BE2C (cell line): ENCODE results near the gene MAGI2.

ENCODE experiments used
- DNase-seq: peaks from one replicate; pipeline ENCODE4 v3.0.0-alpha.2; 2020
- H3K27me3 ChIP-seq: fragments of 250-450 bp; sonication (Bioruptor Pico); 2 replicates; pipeline ENCODE4 v1.5.1; 2020; ENCODE audit warnings: mild to moderate bottlenecking
- H3K36me3 ChIP-seq: fragments of 250-450 bp; sonication (Bioruptor Pico); 2 replicates; pipeline ENCODE4 v1.5.1; 2020; ENCODE audit warnings: mild to moderate bottlenecking
- H3K4me1 ChIP-seq: fragments of 250-450 bp; sonication (Bioruptor Pico); 2 replicates; pipeline ENCODE4 v1.5.1; 2020
- H3K4me3 ChIP-seq: 2 replicates; pipeline ENCODE4 v1.5.1; 2011; ENCODE audit warnings: low read depth, low read length
- H3K9me3 ChIP-seq: fragments of 250-450 bp; sonication (Bioruptor Pico); 2 replicates; pipeline ENCODE4 v1.5.1; 2020
- TF ChIP-seq, protein P1 (sequence below): IDR thresholded peaks from 2 replicates; pipeline ENCODE4 v1.5.1; 2012; ENCODE audit warnings: mild to moderate bottlenecking, low read depth, low read length

MAGI2 gene

DNA sequence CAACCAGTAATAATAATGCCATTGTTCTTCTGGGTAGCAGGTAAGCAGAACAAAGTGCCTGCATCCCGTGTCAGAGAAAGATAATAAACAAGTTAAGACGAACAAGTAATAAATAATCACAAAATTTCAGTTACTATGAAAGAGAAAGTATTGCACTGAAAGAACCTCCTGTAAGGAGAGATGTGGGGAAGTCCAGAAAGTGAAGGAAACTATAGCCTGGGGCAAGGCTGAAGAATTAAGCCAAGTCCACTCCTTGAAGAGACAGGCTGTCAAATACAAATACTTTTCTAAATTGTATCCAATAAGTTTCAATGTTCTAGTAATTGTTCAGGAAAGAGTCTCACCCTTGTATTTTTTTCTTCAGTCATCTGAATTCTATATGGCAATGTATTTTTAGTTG lies 611.4 kb downstream of the MAGI2 start:
- TF ChIP-seq, protein P1, sequence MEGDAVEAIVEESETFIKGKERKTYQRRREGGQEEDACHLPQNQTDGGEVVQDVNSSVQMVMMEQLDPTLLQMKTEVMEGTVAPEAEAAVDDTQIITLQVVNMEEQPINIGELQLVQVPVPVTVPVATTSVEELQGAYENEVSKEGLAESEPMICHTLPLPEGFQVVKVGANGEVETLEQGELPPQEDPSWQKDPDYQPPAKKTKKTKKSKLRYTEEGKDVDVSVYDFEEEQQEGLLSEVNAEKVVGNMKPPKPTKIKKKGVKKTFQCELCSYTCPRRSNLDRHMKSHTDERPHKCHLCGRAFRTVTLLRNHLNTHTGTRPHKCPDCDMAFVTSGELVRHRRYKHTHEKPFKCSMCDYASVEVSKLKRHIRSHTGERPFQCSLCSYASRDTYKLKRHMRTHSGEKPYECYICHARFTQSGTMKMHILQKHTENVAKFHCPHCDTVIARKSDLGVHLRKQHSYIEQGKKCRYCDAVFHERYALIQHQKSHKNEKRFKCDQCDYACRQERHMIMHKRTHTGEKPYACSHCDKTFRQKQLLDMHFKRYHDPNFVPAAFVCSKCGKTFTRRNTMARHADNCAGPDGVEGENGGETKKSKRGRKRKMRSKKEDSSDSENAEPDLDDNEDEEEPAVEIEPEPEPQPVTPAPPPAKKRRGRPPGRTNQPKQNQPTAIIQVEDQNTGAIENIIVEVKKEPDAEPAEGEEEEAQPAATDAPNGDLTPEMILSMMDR = no peak
- Histone ChIP-seq H3K4me1 (no peaks in the 10 kb centered on the region), H3K27me3 (no peaks in the 10 kb centered on the region), H3K36me3 (no peaks in the 10 kb centered on the region), H3K4me3 (no peak overlapping the region), H3K9me3 (no peaks in the 10 kb centered on the region)
- no peak for DNase-seq

DNA sequence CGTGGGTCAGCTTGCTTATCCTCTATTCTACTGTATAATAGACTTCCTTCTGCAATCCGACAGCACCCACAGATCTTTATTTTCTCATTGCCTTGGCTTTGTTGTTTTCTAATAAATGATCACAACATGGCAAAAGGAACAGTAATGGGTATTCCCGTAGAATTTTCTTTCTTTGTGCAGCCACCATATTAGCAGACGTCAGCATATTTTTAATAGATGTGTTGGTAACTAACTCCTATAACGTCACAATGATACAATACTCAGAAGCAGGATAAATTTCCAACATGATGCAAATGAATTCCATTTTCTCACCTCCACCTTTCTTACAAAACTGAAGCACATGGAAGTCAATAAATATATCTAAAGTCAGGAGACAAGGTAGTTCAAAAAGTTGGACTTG lies 617.6 kb downstream of the MAGI2 start:
- Histone ChIP-seq H3K4me1 (no peaks in the 10 kb centered on the region), H3K27me3 (no peaks in the 10 kb centered on the region), H3K4me3 (no peak overlapping the region), H3K36me3 (no peaks in the 10 kb centered on the region), H3K9me3 (no peaks in the 10 kb centered on the region)
- TF ChIP-seq, protein P1 = no peak
- no peak for DNase-seq

DNA sequence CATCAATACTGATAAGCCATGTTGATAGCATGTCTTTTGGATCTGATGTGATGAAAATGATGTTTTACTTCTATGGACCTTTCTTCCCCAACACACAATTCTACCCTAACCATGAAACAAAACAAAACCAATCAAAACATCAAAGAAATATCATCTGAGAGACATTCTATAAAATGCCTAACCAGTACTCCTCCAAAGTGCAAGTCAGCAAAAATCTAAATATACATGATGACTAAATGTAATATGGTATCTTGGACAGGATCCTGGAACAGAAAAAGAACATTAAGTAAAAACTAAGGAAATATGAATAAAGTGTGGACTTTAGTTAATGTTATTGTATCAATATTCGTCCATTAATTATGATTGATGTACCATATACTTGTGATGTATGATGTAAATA lies 625.1 kb downstream of the MAGI2 start:
- no peaks in the 10 kb centered on the region for H3K27me3 ChIP-seq
- H3K4me1 ChIP-seq = no peaks in the 10 kb centered on the region
- TF ChIP-seq, protein P1 = no peak
- H3K9me3 ChIP-seq = no peaks in the 10 kb centered on the region
- H3K4me3 ChIP-seq = no peak overlapping the region
- DNase-seq = no peak
- no peaks in the 10 kb centered on the region for H3K36me3 ChIP-seq

DNA sequence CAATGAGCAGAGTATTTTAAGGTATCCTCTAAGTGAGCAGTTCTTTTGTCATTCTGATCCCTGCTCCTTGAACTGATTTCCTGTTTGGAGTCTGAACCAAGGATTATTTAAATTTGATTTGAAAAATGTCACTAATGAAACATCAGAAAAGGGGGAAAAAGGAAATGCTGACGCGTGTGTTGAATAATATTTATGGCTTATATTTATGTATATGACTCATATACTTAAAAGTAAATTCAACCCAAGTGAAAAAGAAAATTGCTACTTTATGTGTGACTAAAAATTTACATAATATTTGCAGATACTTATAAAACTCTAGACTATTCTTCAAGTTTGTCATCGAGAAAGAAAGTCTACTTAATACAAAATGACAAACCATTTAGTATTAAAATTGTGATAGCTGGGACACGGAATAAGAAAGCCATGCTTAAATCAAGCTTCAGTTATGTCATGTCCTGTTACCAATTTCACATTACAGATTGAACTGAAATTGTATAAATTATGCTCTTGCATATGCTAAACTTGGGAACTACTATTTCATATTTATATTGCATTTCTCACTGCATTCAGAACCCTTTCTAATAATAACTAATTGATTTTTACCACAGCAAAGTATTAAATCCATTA lies 649.9 kb downstream of the MAGI2 start:
- Histone ChIP-seq H3K27me3 (no peaks in the 10 kb centered on the region), H3K4me3 (no peak overlapping the region), H3K9me3 (no peaks in the 10 kb centered on the region), H3K4me1 (no peaks in the 10 kb centered on the region), H3K36me3 (no peaks in the 10 kb centered on the region)
- no peak for DNase-seq
- TF ChIP-seq, protein P1 = no peak

DNA sequence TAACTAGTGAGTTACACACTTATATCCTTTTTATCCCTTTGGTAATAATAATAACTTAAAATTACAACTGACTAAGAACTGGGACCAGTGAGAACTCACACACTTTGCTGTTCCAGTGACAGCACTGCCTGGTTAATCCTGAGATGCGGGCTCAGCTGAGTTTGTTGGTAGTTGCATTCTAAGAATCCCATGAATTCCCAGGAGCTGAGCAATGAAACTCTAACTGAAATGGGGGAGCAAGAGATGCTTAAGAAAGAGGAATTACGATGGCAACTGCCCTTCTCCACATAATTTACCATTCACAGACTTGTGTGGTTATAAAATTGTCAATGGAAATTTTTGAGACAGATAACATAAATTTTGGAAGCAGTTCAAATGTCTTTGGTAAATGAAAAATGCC lies 659.4 kb downstream of the MAGI2 start:
- Histone ChIP-seq H3K4me1 (no peaks in the 10 kb centered on the region), H3K4me3 (no peak overlapping the region), H3K36me3 (no peaks in the 10 kb centered on the region), H3K9me3 (no peaks in the 10 kb centered on the region), H3K27me3 (no peaks in the 10 kb centered on the region)
- DNase-seq = no peak
- TF ChIP-seq, protein P1 = no peak

DNA sequence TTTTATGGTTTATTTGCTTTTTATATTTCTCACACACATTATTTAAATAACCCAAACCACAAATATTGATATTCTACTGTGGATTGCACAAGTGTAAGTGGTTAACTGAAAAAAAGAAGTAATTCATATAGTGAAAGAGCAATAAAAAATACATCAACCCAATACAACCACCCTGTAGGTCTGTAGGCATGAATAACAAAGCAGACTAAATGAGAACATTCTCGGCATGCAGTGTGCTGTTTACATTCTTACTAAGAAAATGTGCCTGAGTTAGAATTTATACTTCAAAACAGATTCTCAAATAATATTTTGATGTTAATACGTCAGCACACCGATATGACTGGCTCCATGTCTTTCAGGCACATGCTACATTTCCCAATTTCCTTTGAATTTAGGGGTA lies 660.8 kb downstream of the MAGI2 start:
- TF ChIP-seq, protein P1 = no peak
- no peaks in the 10 kb centered on the region for H3K27me3 ChIP-seq
- no peak overlapping the region for H3K4me3 ChIP-seq
- no peaks in the 10 kb centered on the region for H3K36me3 ChIP-seq
- no peaks in the 10 kb centered on the region for H3K9me3 ChIP-seq
- DNase-seq = no peak
- H3K4me1 ChIP-seq = no peaks in the 10 kb centered on the region
